ENCODE measurements around the gene BRI3. TPM values are rescaled to one million over a fixed set of nuclear protein-coding genes. Genes with fewer than 3 reads are reported as not detected.
"Not testable (repeated sequence)": the region's sequence is repeated elsewhere in the genome, so short reads cannot be mapped to it uniquely, and the experiment has no call there.

Gene BRI3
- total and polyA plus RNA-seq, 10 donors: 59.3 to 264 (median 177) TPM

DNA sequence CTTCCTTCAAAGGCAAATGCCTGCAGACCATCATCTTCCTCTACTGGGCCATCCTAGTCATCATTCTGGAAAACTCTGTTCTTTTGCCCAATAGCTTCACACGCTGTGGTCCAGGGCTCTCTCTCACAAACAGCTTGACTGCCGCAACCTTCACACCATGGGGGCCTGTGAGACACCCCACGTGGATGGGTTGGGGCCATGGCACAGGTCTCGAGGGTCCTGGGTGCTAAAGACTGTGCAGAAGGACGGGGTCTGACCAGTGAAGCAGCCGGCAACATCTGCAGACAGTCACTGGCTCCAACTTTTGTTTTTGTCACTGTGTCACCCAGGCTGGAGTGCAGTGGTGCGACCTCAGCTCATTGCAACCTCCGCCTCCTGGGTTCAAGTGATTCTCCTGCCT is 28.1 kb downstream of the BRI3 start:
- no peak overlapping the region for H3K27ac ChIP-seq
- H3K27me3 ChIP-seq (replicated peaks in 1 of 7): no peaks in the 10 kb centered on the region
- H3K4me1 ChIP-seq: peaks cover 0 to 14% (median 3%) of the 10 kb centered on the region in 6 donors
- WGBS, 5 donors: 87 to 98% (median 97%) methylated on average over 6 to 8 of the region's 8 CpGs
- intact Hi-C loops (cut with DNase I; ENCODE audit: low total_unique reads): no loop called here
- no peak for DNase-seq
- peaks cover 2 to 59% (median 14%) of the 10 kb centered on the region in 6 donors for H3K36me3 ChIP-seq
- TF ChIP-seq, protein P1, sequence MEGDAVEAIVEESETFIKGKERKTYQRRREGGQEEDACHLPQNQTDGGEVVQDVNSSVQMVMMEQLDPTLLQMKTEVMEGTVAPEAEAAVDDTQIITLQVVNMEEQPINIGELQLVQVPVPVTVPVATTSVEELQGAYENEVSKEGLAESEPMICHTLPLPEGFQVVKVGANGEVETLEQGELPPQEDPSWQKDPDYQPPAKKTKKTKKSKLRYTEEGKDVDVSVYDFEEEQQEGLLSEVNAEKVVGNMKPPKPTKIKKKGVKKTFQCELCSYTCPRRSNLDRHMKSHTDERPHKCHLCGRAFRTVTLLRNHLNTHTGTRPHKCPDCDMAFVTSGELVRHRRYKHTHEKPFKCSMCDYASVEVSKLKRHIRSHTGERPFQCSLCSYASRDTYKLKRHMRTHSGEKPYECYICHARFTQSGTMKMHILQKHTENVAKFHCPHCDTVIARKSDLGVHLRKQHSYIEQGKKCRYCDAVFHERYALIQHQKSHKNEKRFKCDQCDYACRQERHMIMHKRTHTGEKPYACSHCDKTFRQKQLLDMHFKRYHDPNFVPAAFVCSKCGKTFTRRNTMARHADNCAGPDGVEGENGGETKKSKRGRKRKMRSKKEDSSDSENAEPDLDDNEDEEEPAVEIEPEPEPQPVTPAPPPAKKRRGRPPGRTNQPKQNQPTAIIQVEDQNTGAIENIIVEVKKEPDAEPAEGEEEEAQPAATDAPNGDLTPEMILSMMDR (IDR thresholded peaks at IDR 0.05 in 8 of 11, conservative IDR thresholded peaks at IDR 0.05 in 3 of 11): no peak
- TF ChIP-seq POLR2AphosphoS5 (IDR thresholded peaks at IDR 0.05) (no peak), POLR2A (IDR thresholded peaks at IDR 0.05) (no peak)
- H3K9me3 ChIP-seq: no peaks in the 10 kb centered on the region
- no peak overlapping the region for H3K4me3 ChIP-seq

DNA sequence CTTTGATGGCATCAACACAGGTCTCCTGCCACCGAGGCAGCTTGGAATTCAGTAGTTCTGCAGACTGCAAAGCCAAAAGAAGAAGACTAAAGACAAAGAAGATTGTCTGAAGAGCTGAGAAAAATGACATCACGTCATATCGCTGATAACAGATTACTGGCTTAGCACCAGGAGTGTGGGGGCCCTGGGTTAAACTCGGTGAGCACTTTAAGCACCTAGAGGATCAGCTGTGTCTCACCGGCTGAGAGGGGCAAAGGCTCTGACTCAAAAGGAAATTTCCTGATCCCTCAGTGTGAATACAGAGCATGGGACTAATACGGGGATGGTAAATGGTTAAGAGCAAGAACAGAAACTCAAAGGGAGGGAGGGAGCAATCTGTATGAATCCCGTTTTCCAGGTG is 30.7 kb downstream of the BRI3 start:
- peaks cover 2 to 47% (median 11%) of the 10 kb centered on the region in 6 donors for H3K36me3 ChIP-seq
- WGBS, 5 donors: 71 to 90% (median 83%) methylated on average over 7 of the region's 7 CpGs
- no peak overlapping the region for H3K27ac ChIP-seq
- peaks cover 0 to 6% (median 0%) of the 10 kb centered on the region in 8 donors for H3K9me3 ChIP-seq
- H3K4me3 ChIP-seq: no peak overlapping the region
- no peak for DNase-seq
- intact Hi-C loops (cut with DNase I; ENCODE audit: low total_unique reads): no loop called here
- H3K4me1 ChIP-seq: peaks cover 0 to 26% (median 8%) of the 10 kb centered on the region in 6 donors
- TF ChIP-seq, protein P1 (IDR thresholded peaks at IDR 0.05 in 8 of 11, conservative IDR thresholded peaks at IDR 0.05 in 3 of 11): no peak
- H3K27me3 ChIP-seq (replicated peaks in 1 of 7): no peaks in the 10 kb centered on the region

DNA sequence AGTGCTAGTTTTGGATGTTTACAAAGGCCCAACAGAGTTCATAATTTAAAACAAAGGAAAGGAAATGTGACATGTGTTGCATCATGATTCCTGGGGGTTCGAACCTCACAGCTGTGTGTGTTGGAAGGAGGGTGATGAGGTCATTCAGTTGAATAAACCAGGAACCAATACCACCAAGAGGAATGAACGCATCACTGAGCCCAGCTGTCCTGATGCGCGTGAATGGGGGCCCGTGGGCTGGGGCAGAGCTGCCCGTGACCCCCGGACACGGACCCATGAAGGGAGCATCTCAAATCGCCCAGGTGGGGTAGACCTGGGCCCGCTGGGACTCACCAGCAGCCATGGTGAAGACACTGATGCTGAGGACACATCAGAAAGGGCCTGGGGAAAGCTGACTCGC is 33.0 kb downstream of the BRI3 start:
- peaks cover 0 to 6% (median 0%) of the 10 kb centered on the region in 8 donors for H3K9me3 ChIP-seq
- H3K4me1 ChIP-seq: peaks cover 0 to 26% (median 8%) of the 10 kb centered on the region in 6 donors
- H3K4me3 ChIP-seq: no peak overlapping the region
- intact Hi-C loops (cut with DNase I; ENCODE audit: low total_unique reads): no loop called here
- TF ChIP-seq, protein P1 (IDR thresholded peaks at IDR 0.05 in 8 of 11, conservative IDR thresholded peaks at IDR 0.05 in 3 of 11): no peak
- TF ChIP-seq POLR2A (IDR thresholded peaks at IDR 0.05) (no peak), POLR2AphosphoS5 (IDR thresholded peaks at IDR 0.05) (peak in 1 of 3 donors; percentile 58)
- DNase-seq: no peak
- H3K27ac ChIP-seq: no peak overlapping the region
- 56 to 78% (median 66%) methylated on average over 11 of the region's 11 CpGs for WGBS, 5 donors
- no peaks in the 10 kb centered on the region for H3K27me3 ChIP-seq (replicated peaks in 1 of 7)
- peaks cover 0 to 25% (median 0%) of the 10 kb centered on the region in 6 donors for H3K36me3 ChIP-seq

DNA sequence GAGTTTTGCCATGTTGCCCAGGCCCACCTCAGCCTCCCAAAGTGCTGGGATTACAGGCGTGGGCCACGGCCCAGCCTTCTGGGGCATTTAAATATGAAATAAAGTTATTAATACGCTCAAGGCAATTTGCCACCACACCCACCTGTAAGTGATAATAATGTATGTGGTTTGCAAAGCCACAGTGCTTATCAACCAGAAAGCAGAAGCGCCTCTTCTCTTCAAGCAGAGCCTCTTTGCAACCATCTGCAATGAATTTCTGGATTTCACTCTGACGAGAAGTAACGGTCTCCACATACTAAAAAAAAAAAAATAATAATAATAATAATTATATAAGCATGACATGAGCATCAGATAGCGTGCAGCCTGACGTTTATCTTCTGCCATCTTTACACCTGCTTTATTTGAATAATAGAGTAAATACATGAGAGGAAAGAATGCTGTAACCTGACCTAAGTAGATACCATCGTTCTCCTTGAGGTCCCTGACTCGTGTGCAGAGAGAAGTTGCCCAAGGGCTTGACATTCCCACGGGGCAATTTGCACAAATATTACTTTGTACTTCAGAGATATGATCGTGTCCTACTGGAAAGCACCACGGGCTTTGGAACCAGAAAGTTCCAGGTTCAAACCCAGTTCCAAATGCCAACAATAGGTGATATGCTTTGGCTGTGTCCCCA is 34.0 kb downstream of the BRI3 start:
- peak; percentile 30 for DNase-seq
- no peak overlapping the region for H3K27ac ChIP-seq
- no peaks in the 10 kb centered on the region for H3K27me3 ChIP-seq (replicated peaks in 1 of 7)
- peaks cover 0 to 6% (median 0%) of the 10 kb centered on the region in 8 donors for H3K9me3 ChIP-seq
- intact Hi-C loops (cut with DNase I; ENCODE audit: low total_unique reads): no loop called here
- peaks cover 0 to 26% (median 8%) of the 10 kb centered on the region in 6 donors for H3K4me1 ChIP-seq
- peaks cover 0 to 15% (median 0%) of the 10 kb centered on the region in 6 donors for H3K36me3 ChIP-seq
- no peak overlapping the region for H3K4me3 ChIP-seq
- TF ChIP-seq, protein P1 (IDR thresholded peaks at IDR 0.05 in 8 of 11, conservative IDR thresholded peaks at IDR 0.05 in 3 of 11): no peak
- TF ChIP-seq POLR2A (IDR thresholded peaks at IDR 0.05) (no peak), POLR2AphosphoS5 (IDR thresholded peaks at IDR 0.05) (no peak)
- WGBS, 5 donors: 63 to 76% (median 68%) methylated on average over 13 of the region's 13 CpGs

DNA sequence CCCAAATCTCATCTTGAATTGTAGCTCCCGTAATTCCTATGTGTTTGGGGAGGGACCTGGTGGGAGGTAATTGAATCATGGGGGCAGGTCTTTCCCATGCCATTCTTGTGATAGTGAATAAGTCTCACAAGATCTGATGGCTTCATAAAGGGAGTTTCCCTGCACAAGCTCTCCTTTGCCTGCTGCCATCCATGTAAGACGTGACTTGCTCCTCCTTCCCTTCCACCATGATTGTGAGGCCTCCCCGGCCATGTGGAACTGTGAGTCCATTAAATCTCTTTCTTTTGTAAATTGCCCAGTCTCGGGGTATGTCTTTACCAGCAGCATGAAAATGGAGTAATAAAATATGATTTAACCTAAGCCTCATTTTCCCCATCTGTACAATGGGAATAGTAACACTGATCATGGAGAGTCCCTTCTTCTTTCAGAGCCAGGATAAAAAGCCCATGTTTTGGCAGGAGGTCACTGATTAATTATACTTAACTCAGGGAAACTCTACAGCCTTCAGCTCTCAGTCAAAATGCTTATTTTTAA is 34.6 kb downstream of the BRI3 start:
- intact Hi-C loops (cut with DNase I; ENCODE audit: low total_unique reads); H3K4me3 ChIP-seq; DNase-seq; H3K27ac ChIP-seq; H3K9me3 ChIP-seq; H3K27me3 ChIP-seq (replicated peaks in 1 of 7): not testable (repeated sequence)
- H3K4me1 ChIP-seq: peaks cover 0 to 26% (median 8%) of the 10 kb centered on the region in 6 donors
- 83 to 96% (median 88%) methylated on average over 4 of the region's 4 CpGs for WGBS, 5 donors
- peaks cover 0 to 13% (median 0%) of the 10 kb centered on the region in 6 donors for H3K36me3 ChIP-seq

Measured in spleen (tissue), 11 donors.